HG03039 (cell line): ENCODE measurements around the gene ALDOA.
"Not testable (repeated sequence)": the region's sequence is repeated elsewhere in the genome, so short reads cannot be mapped to it uniquely, and the experiment has no call there.

Experiments
- ATAC-seq: cut with Tn5 transposase; IDR thresholded peaks from one replicate; pipeline ENCODE4 v1.9.1; 2021; ENCODE audit warnings: mild to moderate bottlenecking, moderate library complexity; ENCODE audit not compliant: unreplicated experiment

Gene ALDOA

GRCh38 chr16:30040690-30041089 is 24.9 kb upstream of the ALDOA start:
- not testable (repeated sequence) for ATAC-seq

GRCh38 chr16:30041841-30042240 is 23.7 kb upstream of the ALDOA start:
- ATAC-seq = no peak

GRCh38 chr16:30046178-30046577 is 19.4 kb upstream of the ALDOA start:
- ATAC-seq = no peak

GRCh38 chr16:30046588-30046987 is 19.0 kb upstream of the ALDOA start:
- no peak for ATAC-seq

- ATAC-seq = no peak
Measured at GRCh38 chr16:30049871-30050270, 15.7 kb upstream of the ALDOA start.

- no peak for ATAC-seq
Measured at GRCh38 chr16:30051518-30051917, 14.0 kb upstream of the ALDOA start.

GRCh38 chr16:30052671-30053372 is 12.7 kb upstream of the ALDOA start:
- peak; percentile 68 for ATAC-seq

GRCh38 chr16:30053376-30054015 is 12.1 kb upstream of the ALDOA start:
- no peak for ATAC-seq

- ATAC-seq = no peak
Measured at GRCh38 chr16:30054451-30054850, 11.1 kb upstream of the ALDOA start.

- ATAC-seq = no peak
Measured at GRCh38 chr16:30054959-30055553, 10.5 kb upstream of the ALDOA start.

- ATAC-seq = no peak
Measured at GRCh38 chr16:30060346-30060745, 5.2 kb upstream of the ALDOA start.

- ATAC-seq = no peak
Measured at GRCh38 chr16:30060836-30061554, 4.6 kb upstream of the ALDOA start.

- no peak for ATAC-seq
Measured at GRCh38 chr16:30063278-30063892, 2.2 kb upstream of the ALDOA start.

GRCh38 chr16:30063893-30064728 is 1.4 kb upstream of the ALDOA start:
- peak; percentile 26 for ATAC-seq

- no peak for ATAC-seq
Measured at GRCh38 chr16:30064729-30065101, 845 bp upstream of the ALDOA start.

GRCh38 chr16:30065943-30066760 is 592 bp downstream of the ALDOA start:
- no peak for ATAC-seq

GRCh38 chr16:30066761-30067583 is 1.4 kb downstream of the ALDOA start:
- no peak for ATAC-seq

GRCh38 chr16:30067584-30067916 is 2.0 kb downstream of the ALDOA start:
- no peak for ATAC-seq

GRCh38 chr16:30068333-30068732 is 2.8 kb downstream of the ALDOA start:
- ATAC-seq = no peak
